ENCODE results near the gene HNRNPUL2. TPM values are rescaled to one million over a fixed set of nuclear protein-coding genes. Genes with fewer than 3 reads are reported as not detected.

HNRNPUL2 gene
- total and polyA plus RNA-seq, 10 of the 15 experiments (the other 5 are each of a cell fraction or from before 2014, with no cell fraction given): 1.6 to 72.2 (median 14.9) TPM

GRCh38 chr11:62728171-62728988 lies 1.1 kb upstream of the HNRNPUL2 start, which contains the start of gene TTC9C (continued):
- peak; percentile 3 for TF ChIP-seq CUX1 (IDR thresholded peaks at IDR 0.05; ENCODE audit: insufficient replicate concordance, low read depth, low read length)
- TF ChIP-seq MEF2A (IDR thresholded peaks at IDR 0.05; ENCODE audit: insufficient read depth, low read depth, low read length): no peak
- no peak for TF ChIP-seq MYB (IDR thresholded peaks at IDR 0.05; ENCODE audit: borderline replicate concordance, low read depth, low read length)
- TF ChIP-seq MEF2B (IDR thresholded peaks at IDR 0.05; ENCODE audit: partially characterized antibody, poor library complexity, severe bottlenecking): peak; percentile 84
- no peak for TF ChIP-seq ZNF384 (IDR thresholded peaks at IDR 0.05; ENCODE audit: borderline replicate concordance, low read depth, low read length)
- no peak for TF ChIP-seq PBX3 (IDR thresholded peaks at IDR 0.05; ENCODE audit: insufficient replicate concordance, low read depth, low read length)
- TF ChIP-seq POLR2A (IDR thresholded peaks at IDR 0.05; ENCODE audit: low read depth, low read length): peak; percentile 74
- TF ChIP-seq RELB (IDR thresholded peaks at IDR 0.05; ENCODE audit: low read depth): peak; percentile 92
- peak; percentile 82 to 89 for TF ChIP-seq IKZF2 (IDR thresholded peaks at IDR 0.05)
- 0 out of 2 replicates have a peak, but pooled peaks have one; percentile 30 for TF ChIP-seq STAT1 (conservative IDR thresholded peaks at IDR 0.05)

Data from GM12878 (cell line).